ENCODE results near the gene EFCAB8.
"Not testable (repeated sequence)": the region's sequence is repeated elsewhere in the genome, so short reads cannot be mapped to it uniquely, and the experiment has no call there.

EFCAB8 gene

GRCh38 chr20:32909896-32910571 lies 51.3 kb downstream of the EFCAB8 start:
- DNase-seq (ENCODE audit: low spot score): no peak

- DNase-seq (ENCODE audit: low spot score): no peak
Observed at GRCh38 chr20:32911355-32911754, 52.6 kb downstream of the EFCAB8 start.

GRCh38 chr20:32912688-32913087 lies 54.0 kb downstream of the EFCAB8 start:
- DNase-seq (ENCODE audit: low spot score): no peak

- no peak for DNase-seq (ENCODE audit: low spot score)
Observed at GRCh38 chr20:32914031-32914430, 55.3 kb downstream of the EFCAB8 start.

- no peak for DNase-seq (ENCODE audit: low spot score)
Observed at GRCh38 chr20:32917191-32917950, 58.6 kb downstream of the EFCAB8 start.

GRCh38 chr20:32918296-32918695 lies 59.6 kb downstream of the EFCAB8 start:
- DNase-seq (ENCODE audit: low spot score): no peak

- DNase-seq (ENCODE audit: low spot score): no peak
Observed at GRCh38 chr20:32918751-32919150, 60.0 kb downstream of the EFCAB8 start.

GRCh38 chr20:32920066-32920465 lies 61.3 kb downstream of the EFCAB8 start:
- DNase-seq (ENCODE audit: low spot score): no peak

- DNase-seq (ENCODE audit: low spot score): no peak
Observed at GRCh38 chr20:32920530-32921298, 62.0 kb downstream of the EFCAB8 start.

GRCh38 chr20:32922466-32922865 lies 63.7 kb downstream of the EFCAB8 start:
- DNase-seq (ENCODE audit: low spot score): no peak

- DNase-seq (ENCODE audit: low spot score): no peak
Observed at GRCh38 chr20:32924781-32925180, 66.1 kb downstream of the EFCAB8 start.

- DNase-seq (ENCODE audit: low spot score): no peak
Observed at GRCh38 chr20:32925481-32926196, 66.9 kb downstream of the EFCAB8 start.

- no peak for DNase-seq (ENCODE audit: low spot score)
Observed at GRCh38 chr20:32929162-32929561, 70.4 kb downstream of the EFCAB8 start.

GRCh38 chr20:32930181-32930580 lies 71.5 kb downstream of the EFCAB8 start:
- DNase-seq (ENCODE audit: low spot score): no peak

GRCh38 chr20:32930701-32931100 lies 72.0 kb downstream of the EFCAB8 start:
- DNase-seq (ENCODE audit: low spot score): no peak

GRCh38 chr20:32934580-32934979 lies 75.9 kb downstream of the EFCAB8 start:
- no peak for DNase-seq (ENCODE audit: low spot score)

GRCh38 chr20:32941155-32941885 lies 82.6 kb downstream of the EFCAB8 start:
- DNase-seq (ENCODE audit: low spot score): no peak

- DNase-seq (ENCODE audit: low spot score): no peak
Observed at GRCh38 chr20:32943490-32944052, 84.8 kb downstream of the EFCAB8 start.

- DNase-seq (ENCODE audit: low spot score): peak; percentile 35
Observed at GRCh38 chr20:32945710-32946221, 87.0 kb downstream of the EFCAB8 start.

GRCh38 chr20:32946629-32947028 lies 87.9 kb downstream of the EFCAB8 start:
- DNase-seq (ENCODE audit: low spot score): no peak

- DNase-seq (ENCODE audit: low spot score): not testable (repeated sequence)
Observed at GRCh38 chr20:32950539-32950938, 91.8 kb downstream of the EFCAB8 start.

Data from HuH-7.5 (cell line).